ENCODE measurements around the gene TBXT.
A peak's percentile ranks its signal among the peaks of the same experiment; 100 is the strongest.
"Not testable (repeated sequence)": the region's sequence is repeated elsewhere in the genome, so short reads cannot be mapped to it uniquely, and the experiment has no call there.

Gene TBXT

DNA sequence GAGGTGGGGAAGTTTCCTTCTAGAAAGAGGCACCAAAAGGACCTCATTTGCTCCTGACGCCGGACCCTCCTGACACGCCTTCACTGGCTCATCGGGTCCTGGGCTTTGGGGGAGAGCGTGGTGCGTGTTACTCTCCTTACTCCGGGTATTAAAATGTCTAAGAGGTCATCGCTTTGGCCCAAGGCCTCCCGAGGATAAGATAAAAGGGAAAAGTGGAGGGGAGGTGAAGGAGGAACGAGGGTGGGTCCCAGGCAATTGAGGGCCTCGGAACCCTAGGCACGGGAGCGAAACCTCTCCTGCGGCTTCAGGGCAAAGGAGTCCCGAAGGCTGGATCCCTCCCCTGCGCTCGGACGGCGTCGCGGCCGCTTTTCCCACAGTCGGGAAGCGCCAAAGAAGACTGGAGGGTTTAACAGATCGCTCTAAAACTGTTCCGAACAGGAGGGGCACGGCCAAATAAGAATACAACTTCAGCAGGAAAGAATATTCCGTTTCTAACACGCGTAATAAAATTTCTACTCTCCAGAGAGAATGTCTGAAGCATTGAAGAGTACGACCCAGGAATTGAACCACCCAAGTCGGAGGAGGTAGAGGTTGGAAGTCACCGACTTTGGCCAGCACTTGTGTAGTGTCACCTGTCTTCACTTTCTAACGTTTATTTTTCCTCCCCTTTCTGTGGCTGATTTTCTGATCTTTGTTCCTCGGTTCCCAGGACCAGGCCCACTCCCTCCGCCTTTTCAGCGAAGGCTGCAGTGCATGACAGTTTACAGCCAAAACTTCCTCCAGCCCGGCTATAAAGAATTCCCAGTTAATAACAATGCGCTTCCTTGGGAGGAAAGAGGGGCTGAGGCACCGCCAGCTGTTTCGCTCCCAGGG is 2.1 kb upstream of the TBXT start:
- no peak for DNase-seq

- DNase-seq = no peak
These were observed 1.2 kb upstream of the TBXT start for GRCh38 chr6:166168616-166169548.

DNA sequence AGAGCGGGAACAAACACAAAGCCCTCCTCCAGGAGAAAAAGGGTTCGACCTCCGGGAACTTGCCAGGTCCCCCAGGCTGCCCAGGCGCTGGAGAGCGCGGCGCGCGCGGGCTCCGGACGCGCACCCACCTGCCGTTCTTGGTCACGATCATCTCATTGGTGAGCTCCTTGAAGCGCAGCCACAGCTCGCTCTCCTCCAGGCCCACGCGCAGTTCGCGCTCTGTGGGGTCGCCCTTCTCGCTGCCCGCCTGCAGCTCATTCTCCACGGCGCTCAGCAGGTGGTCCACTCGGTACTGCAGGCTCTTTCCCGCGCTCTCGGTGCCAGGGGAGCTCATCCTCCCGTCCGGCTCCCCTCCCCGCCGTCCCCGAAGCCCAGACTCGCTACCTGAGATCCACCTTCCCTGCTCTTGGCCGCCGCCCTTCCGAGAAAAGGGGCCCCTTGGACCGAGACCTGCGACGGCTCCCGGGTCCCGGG is 356 bp downstream of the TBXT start:
- no peak for DNase-seq

GRCh38 chr6:166166314-166167257 is 1.1 kb downstream of the TBXT start:
- no peak for DNase-seq

DNA sequence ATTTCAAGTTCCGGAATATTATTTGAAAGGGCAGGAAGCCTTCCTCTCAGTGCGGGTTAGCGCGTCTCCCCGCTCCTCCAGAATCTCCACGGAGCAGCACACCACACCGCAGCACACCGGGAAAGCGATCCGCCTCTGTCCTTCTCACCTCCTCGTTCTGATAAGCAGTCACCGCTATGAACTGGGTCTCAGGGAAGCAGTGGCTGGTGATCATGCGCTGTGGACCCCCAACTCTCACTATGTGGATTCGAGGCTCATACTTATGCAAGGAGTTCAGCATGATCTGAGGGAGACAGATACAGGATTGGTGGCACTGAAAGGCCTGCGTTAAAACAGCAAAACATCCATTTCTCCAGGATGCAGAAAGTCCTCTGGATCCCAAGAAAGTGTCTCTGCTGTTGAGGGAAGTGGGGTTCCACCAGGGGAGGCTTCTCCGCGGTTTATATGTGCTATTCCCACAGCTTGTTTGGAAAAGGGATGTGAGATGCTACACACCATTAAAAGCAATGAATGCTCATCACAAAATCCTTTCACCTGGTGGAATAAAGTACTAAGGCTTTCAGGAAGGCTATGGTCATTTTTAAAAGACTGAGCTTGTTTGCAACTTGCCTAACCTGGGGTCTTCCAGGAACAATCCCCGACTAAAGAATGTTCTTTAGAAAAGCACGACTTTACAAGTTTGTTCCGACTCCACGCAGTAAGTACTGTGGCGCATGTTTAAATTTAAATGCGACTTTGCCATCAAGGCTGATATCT is 1.9 kb downstream of the TBXT start:
- DNase-seq = no peak

- DNase-seq = no peak
These were observed 4.9 kb downstream of the TBXT start for GRCh38 chr6:166162599-166163342.

DNA sequence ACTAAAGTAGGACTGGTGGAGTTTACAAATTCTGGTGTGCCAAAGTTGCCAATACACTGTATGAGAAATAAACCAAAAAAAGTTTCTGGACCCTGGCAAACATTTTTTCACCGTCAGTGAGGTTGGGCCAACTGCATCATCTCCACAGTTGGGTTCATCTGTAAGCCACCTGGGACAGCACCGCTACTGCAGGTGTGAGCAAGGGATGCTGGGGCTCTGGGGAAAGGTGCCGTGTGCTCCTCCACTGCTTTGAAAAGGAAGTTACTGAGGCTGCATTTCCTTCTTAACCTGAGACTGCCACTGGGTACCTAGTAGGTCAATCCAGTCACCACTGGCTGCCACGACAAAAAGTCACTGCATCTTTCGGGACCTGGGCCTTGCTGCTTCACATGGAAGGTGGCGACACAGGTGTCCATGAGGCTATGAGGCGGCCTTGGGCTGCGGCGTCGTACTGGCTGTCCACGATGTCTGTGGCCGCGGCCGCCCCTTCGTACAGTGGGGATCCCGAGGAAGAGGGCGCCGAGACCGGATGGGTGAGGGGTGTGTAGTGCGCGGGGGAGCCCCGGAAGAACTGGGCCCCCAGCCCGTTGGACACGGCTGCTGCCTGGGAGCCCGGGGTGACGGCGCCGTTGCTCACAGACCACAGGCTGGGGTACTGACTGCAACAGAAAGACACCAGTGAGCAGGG is 9.6 kb downstream of the TBXT start:
- no peak for DNase-seq

DNA sequence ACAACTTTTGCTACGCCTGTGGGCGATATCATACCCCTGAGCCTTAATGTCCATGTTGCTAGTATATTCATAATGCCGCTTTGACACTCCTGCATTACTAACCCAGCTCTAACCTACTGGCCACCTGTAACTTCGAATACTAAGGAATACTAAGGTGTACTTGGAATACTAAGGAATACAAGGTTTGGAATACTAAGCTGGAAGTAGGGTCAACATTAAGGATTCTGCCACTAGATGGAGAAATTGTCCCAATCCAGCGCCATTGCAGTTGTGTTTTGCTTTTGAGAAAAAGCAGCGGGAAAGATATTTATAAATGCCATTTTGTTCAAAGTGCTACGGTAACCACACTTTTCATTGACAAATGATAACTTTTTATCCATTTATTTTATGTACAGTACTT is 10.7 kb downstream of the TBXT start:
- no peak for DNase-seq

DNA sequence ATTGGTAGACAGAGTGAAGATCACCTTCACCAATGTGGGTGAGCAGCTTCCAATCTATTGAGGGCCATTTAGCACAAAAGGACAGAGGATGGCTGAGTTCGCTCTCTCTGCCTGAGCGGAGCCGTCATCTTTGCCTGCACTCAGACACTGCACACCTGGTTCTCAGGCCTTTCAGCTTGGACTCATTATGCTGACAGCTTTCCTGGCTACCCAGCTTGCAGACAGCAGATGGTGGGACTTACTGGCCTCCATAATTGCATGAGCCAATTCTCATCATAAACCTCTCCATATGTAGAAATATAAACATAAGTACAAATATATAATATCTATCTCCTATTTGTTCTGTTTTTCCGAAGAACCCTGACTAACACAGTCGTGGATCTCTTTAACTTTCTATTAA is 13.7 kb downstream of the TBXT start:
- DNase-seq = no peak

- DNase-seq = no peak
These were observed 15.0 kb downstream of the TBXT start for GRCh38 chr6:166152660-166153059.

DNA sequence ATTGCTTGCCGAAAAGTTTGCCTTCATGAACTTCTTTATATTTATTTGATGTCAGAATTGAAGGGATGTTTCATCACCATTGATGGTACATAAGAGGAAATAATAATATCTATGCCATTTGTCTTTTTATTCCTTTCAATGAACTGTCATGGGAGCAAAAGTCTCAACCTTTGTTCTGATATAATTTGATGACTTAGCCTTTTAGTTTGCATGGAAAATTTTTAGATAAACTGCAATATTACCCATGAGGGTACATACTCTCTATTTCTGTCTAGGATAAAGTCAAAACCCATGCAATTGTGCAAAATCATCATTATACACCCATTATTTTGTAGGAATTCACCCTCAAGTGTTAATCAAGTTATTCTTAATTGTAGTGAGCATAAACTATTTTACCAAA is 15.9 kb downstream of the TBXT start:
- DNase-seq = no peak

GRCh38 chr6:166145751-166146150 is 21.9 kb downstream of the TBXT start:
- peak; percentile 3 for DNase-seq

GRCh38 chr6:166143011-166143410 is 24.6 kb downstream of the TBXT start:
- DNase-seq = no peak

- DNase-seq = no peak
These were observed 39.8 kb downstream of the TBXT start for GRCh38 chr6:166127624-166128472.

DNA sequence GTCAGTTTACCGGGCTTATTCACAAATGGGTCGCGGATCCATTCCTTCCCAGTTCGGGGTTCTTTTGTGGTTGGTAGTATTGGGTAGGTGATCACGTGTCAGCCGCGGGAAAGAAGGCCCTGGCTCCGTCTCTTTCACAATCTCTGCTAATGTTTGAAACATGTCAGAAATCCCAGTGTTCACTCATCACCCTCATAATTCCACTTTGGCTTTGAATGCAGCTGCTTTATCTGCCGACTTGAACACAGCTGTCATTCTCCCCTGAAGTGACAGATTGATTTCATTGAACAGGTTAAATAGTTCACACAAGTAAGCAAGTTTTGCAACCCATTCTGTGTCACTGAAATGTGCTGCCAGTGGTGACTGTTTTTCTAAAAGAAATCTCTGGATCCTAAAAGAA is 44.5 kb downstream of the TBXT start:
- DNase-seq = not testable (repeated sequence)

- DNase-seq = no peak
These were observed 45.9 kb downstream of the TBXT start for GRCh38 chr6:166121726-166122125.

- DNase-seq = no peak
These were observed 48.3 kb downstream of the TBXT start for GRCh38 chr6:166119116-166119911.

GRCh38 chr6:166115609-166116008 is 52.0 kb downstream of the TBXT start:
- DNase-seq = no peak

DNA sequence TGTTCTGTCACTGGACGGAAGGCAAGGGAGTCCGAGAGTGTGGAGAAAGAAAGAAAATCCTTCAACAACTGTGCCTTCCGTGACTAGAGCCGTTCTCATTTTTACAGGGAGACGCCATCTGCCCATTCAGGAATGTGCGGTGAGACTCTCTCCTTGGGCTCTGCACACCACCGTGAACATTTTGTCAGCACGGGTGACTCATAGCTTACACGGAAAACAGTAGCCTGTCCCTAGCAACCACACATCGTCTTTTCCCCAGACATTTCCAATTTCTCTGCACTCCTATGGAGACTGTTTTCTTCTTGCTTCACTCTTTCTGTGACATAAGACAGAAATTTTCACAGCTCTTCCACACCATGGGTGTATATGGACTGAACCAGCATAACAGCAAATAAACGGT is 55.1 kb downstream of the TBXT start:
- DNase-seq = peak; percentile 80

All from fibroblast of skin of right biceps (primary cell).